Activated T-cell treated with anti-CD3 and anti-CD28 coated beads, Interleukin-2, amount 50 U/mL, for 72 hours (primary cell): Measurements from ENCODE around the gene SPDYA. TPM values are rescaled to one million over a fixed set of nuclear protein-coding genes. Genes with fewer than 3 reads are reported as not detected.
A peak's percentile ranks its signal among the peaks of the same experiment; 100 is the strongest.
"Not testable (repeated sequence)": the region's sequence is repeated elsewhere in the genome, so short reads cannot be mapped to it uniquely, and the experiment has no call there.

ENCODE experiments used
- ATAC-seq, 2 donors: fragments of 150-1000 bp; cut with Tn5 transposase; replicated peaks in 1 of 2; 2 replicates each; pipeline ENCODE4 v1.10.0; 2021; ENCODE audit warnings: moderate library complexity in 2 of 2, mild to moderate bottlenecking in 1 of 2
- DNase-seq, 2 donors: peaks; one replicate each; pipeline ENCODE4 v3.0.0; 2021 to 2022; ENCODE audit warnings: mixed read lengths in 1 of 2
- H3K27ac Mint-ChIP-seq: one replicate; pipeline ENCODE4 v1.8.0; 2022; ENCODE audit warnings: mild to moderate bottlenecking, moderate library complexity, mixed read lengths
- H3K27me3 Mint-ChIP-seq: one replicate; pipeline ENCODE4 v1.8.0; 2022; ENCODE audit warnings: low read depth, mixed read lengths
- H3K36me3 Mint-ChIP-seq, 2 donors: one replicate each; pipeline ENCODE4 v1.8.0; 2022; ENCODE audit warnings: mixed read lengths in 2 of 2, mild to moderate bottlenecking in 1 of 2; ENCODE audit not compliant: insufficient read depth in 2 of 2
- H3K4me1 Mint-ChIP-seq: one replicate; pipeline ENCODE4 v1.8.0; 2022; ENCODE audit warnings: low read depth, mixed read lengths
- H3K4me3 Mint-ChIP-seq, 2 donors: one replicate each; pipeline ENCODE4 v1.8.0; 2022; ENCODE audit warnings: mild to moderate bottlenecking in 2 of 2, mixed read lengths in 2 of 2, moderate library complexity in 2 of 2
- H3K9me3 Mint-ChIP-seq, 2 donors: one replicate each; pipeline ENCODE4 v1.8.0; 2022; ENCODE audit warnings: mixed read lengths in 2 of 2
- total RNA-seq, 2 donors: library from RNA; stranded (reverse); gene quantifications; one replicate each; pipeline ENCODE4 v1.2.3, GENCODE V29; 2022

Gene SPDYA
- total RNA-seq, 2 donors from 2014 or later = 1.1 to 1.5 TPM

DNA sequence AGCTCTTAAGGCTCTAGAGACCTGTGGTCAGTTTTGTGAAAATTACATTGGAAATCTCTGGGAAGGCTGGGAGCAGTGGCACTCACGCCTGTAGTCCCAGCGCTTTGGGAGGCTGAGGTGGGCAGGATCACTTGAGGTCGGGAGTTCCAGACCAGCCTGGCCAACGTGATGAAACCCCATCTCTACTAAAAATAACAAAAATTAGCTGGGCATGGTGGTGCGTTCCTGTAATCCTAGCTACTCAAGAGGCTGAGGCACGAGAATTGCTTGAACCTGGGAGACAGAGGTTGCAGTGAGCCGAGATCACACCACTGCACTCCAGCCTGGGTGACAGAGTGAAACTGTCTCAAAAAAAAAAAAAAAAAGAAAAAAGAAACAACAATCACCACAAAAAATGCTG lies 26.1 kb upstream of the SPDYA start:
- H3K9me3 Mint-ChIP-seq, H3K4me1 Mint-ChIP-seq, DNase-seq, H3K27ac Mint-ChIP-seq, H3K27me3 Mint-ChIP-seq, H3K4me3 Mint-ChIP-seq, ATAC-seq: not testable (repeated sequence)
- H3K36me3 Mint-ChIP-seq = peaks cover 15 to 38% of the 10 kb centered on the region in 2 donors

DNA sequence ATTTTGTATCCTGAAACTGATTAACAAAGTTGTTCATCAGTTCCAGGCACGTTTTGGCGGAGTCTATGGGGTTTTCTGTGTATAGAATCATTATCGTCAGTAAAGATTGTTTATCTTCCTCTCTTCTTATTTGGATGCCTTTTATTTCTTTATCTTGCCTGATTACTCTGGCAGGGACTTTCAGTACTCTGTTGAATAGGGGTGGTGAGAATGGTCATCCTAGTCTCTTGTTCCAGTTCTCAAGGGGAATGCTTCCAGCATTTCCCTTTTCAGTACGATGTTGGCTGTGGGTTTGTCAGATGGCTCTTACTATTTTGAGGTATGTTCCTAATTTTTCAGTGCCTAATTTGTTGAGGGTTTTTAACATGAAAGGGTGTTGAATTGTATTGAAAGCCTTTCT lies 14.0 kb upstream of the SPDYA start:
- peaks cover 34% of the 10 kb centered on the region for H3K4me1 Mint-ChIP-seq
- no peak overlapping the region for H3K4me3 Mint-ChIP-seq
- peaks cover 3 to 4% of the 10 kb centered on the region in 2 donors for H3K9me3 Mint-ChIP-seq
- no peaks in the 10 kb centered on the region for H3K27me3 Mint-ChIP-seq
- peaks cover 16 to 54% of the 10 kb centered on the region in 2 donors for H3K36me3 Mint-ChIP-seq
- ATAC-seq (no peak), DNase-seq (no peak)
- H3K27ac Mint-ChIP-seq = no peak overlapping the region

DNA sequence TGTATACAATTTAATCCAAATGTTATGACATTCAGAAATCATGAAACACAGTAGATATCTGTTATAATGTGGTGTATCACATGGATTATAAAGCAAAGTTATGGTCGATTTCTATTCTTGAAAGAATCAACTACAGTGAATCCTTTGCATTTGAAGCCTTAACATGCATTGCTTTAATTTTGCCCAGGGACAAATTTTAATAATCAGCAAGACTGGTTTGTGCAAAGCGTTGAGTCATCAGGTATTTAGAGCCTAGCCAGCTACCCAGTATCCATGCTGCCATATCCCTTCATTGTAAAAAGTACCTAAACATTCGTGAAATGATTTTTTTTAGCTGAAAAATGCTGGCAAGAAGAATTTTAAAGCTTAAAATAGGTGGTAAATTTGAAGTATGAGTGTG lies 8.9 kb upstream of the SPDYA start:
- Mint-ChIP-seq H3K36me3 (peaks cover 7 to 32% of the 10 kb centered on the region in 2 donors), H3K27me3 (no peaks in the 10 kb centered on the region), H3K27ac (peak overlapping the region; percentile 42), H3K4me3 (no peak overlapping the region), H3K9me3 (peaks cover 0 to 1% of the 10 kb centered on the region in 2 donors), H3K4me1 (peaks cover 13% of the 10 kb centered on the region)
- ATAC-seq (no peak), DNase-seq (no peak)

DNA sequence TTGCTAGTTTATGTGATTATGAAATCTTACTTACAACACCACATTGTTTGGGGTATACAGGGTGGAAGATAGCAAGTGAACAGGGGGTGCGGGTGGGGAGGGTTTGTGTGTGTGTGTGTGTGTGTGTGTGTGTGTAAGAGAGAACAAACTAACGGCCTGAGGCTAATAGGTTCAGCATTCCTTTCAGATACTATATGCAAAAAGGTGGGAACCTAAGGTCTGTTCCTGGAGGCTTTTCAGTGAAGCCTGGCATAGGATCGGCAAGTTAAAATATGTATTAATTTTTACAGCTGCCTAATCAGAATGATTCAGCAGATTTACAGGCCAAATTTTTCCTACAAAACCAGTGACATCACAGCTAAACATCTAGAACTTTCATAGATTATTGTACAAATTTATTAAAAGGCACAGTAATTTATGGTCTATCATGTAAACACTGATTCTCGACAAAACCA lies 7.6 kb upstream of the SPDYA start:
- H3K27me3 Mint-ChIP-seq = no peaks in the 10 kb centered on the region
- H3K36me3 Mint-ChIP-seq = peaks cover 5 to 23% of the 10 kb centered on the region in 2 donors
- ATAC-seq (no peak), DNase-seq (no peak)
- no peak overlapping the region for H3K4me3 Mint-ChIP-seq
- H3K4me1 Mint-ChIP-seq = peaks cover under 1% of the 10 kb centered on the region
- H3K27ac Mint-ChIP-seq = peak overlapping the region; percentile 85
- peaks cover 0 to 1% of the 10 kb centered on the region in 2 donors for H3K9me3 Mint-ChIP-seq

DNA sequence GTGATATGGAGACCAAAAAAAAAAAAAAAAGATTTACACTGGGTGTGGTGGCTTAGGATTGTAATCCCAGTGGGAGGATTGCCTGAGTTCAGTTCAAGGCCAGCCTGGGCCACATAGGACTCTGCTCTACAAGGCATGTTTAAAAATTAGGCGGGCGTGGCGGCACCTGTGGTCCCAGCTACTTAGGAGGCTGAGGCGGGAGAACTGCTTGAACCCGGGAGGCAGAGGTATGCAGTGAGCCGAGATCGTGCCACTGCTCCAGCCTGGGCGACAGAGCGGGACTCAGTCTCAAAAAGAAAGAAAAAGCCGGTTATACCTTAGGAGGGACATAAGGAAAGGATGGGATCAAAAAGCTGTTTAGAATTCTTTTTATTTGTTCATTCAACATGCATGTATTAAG lies 707 bp upstream of the SPDYA start:
- DNase-seq (no peak), ATAC-seq (no peak)
- H3K27ac Mint-ChIP-seq = peak overlapping the region; percentile 46
- H3K4me3 Mint-ChIP-seq = peak overlapping the region; percentile 83 to 89
- peaks cover 0 to 1% of the 10 kb centered on the region in 2 donors for H3K9me3 Mint-ChIP-seq
- H3K4me1 Mint-ChIP-seq = peaks cover 14% of the 10 kb centered on the region
- peaks cover 0 to 2% of the 10 kb centered on the region in 2 donors for H3K36me3 Mint-ChIP-seq
- H3K27me3 Mint-ChIP-seq = no peaks in the 10 kb centered on the region

DNA sequence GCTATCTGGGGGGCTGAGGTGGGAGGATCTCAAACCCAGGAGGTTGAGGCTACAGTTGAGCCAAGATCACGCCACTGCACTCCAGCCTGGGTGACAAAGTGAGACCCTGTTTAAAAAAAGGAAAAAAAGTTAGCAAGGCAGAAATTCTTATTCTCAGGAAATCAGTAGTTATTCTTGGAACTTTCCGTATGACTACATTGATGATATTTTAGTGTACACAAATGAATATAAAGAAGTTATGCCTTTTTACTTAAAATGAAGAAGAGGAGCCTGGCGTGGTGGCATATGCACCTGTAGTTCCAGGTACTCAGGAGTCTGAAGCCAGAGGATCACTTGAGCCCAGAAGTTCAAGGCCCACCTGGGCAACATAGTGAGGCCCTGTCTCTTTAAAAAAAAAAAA lies 7.4 kb downstream of the SPDYA start:
- Mint-ChIP-seq H3K9me3 (no peaks in the 10 kb centered on the region), H3K4me3 (peak overlapping the region in 1 of 2 donors; percentile 29), H3K27me3 (no peaks in the 10 kb centered on the region), H3K27ac (no peak overlapping the region), H3K36me3 (no peaks in the 10 kb centered on the region), H3K4me1 (peaks cover 14% of the 10 kb centered on the region)
- ATAC-seq = peak; percentile 38 to 49
- no peak for DNase-seq

DNA sequence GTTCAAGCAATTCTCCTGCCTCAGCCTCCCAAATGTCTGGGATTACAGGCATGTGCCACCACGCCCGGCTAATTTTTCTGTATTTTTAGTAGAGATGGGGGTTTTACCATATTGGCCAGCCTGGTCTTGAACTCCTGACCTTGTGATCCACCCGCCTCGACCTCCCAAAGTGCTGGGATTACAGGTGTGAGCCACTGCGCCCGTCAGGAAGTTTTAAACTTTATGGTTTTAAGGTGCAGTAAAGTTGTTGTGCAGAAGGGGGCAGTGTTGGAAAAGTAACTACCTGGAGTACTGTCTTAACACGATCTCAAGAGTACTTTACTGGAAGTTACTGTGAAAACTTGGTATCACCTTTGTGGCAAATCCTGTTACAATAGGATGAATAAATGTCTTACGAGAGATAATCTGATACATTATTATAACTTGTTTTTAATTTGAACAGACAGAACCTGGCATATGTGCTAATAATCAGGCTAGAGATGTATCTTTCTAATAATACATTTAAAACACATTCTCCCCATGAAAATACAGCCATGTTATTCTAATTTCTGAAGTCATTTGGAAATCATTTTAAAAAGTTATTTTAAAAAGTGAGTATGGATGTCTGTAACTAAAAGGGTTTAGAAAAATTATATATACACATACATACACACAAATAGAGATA lies 10.8 kb downstream of the SPDYA start:
- no peaks in the 10 kb centered on the region for H3K27me3 Mint-ChIP-seq
- H3K27ac Mint-ChIP-seq = no peak overlapping the region
- no peaks in the 10 kb centered on the region for H3K36me3 Mint-ChIP-seq
- ATAC-seq (peak; percentile 74 to 78), DNase-seq (peak; percentile 62 to 76)
- H3K4me1 Mint-ChIP-seq = peaks cover 14% of the 10 kb centered on the region
- H3K4me3 Mint-ChIP-seq = no peak overlapping the region
- H3K9me3 Mint-ChIP-seq = no peaks in the 10 kb centered on the region

DNA sequence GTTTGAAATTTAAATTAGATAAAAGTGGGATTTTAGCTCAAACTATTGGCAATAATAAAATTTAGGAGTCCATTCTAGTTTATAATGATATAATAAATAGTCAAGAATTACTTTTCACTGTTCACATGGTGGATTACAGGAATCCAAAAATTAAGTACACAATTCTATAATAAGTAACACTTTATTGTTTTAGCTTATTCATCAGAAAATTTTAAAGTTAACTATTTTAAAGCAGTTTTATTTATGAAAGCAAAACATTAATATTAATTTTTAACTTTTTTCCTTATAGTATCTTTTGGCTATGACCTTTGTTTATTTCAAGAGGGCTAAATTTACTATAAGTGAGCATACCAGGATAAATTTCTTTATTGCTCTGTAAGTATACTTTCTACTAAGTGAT lies 11.4 kb downstream of the SPDYA start:
- no peak for DNase-seq
- Mint-ChIP-seq H3K4me1 (peaks cover 14% of the 10 kb centered on the region), H3K27me3 (no peaks in the 10 kb centered on the region), H3K27ac (no peak overlapping the region), H3K9me3 (no peaks in the 10 kb centered on the region), H3K4me3 (no peak overlapping the region), H3K36me3 (no peaks in the 10 kb centered on the region)
- ATAC-seq = no peak

DNA sequence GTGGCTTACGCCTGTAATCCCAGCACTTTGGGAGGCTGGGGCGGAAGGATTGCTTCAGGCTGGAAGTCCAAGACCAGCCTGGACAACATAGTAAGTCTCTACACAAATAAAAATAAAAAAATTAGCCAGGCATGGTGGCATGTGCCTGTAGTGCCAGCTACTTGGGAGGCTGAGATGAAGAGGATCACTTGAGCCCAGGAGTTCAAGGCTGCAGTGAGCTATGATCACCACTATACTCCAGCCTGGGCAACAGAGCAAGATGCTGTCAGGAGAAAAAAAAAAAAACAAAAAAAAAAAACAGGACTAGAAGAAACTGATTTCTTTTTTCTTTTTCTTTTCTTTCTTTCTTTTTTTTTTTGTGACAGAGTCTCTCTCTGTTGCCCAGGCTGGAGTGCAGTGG lies 13.6 kb downstream of the SPDYA start:
- DNase-seq (no peak), ATAC-seq (no peak)
- no peaks in the 10 kb centered on the region for H3K9me3 Mint-ChIP-seq
- H3K4me1 Mint-ChIP-seq = peaks cover 8% of the 10 kb centered on the region
- H3K27ac Mint-ChIP-seq = no peak overlapping the region
- no peaks in the 10 kb centered on the region for H3K27me3 Mint-ChIP-seq
- no peak overlapping the region for H3K4me3 Mint-ChIP-seq
- H3K36me3 Mint-ChIP-seq = no peaks in the 10 kb centered on the region

DNA sequence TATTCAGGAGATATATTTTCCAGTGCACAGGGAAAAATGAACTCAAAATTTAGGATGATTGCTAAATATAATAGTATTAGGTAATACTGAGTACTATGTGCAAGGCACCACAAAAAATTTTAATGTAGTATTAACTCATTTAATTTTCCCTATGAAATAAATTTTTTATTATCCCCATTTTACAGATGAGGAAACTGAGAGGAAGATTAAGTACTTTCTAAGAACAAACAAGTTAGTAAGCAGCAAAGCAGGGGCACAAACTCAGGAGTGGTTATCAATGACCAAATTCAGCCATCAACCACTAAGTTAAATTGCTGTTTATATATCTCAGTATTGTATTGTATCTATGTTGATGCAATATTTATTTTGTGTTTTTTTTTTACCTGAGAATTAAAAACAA lies 14.2 kb downstream of the SPDYA start:
- Mint-ChIP-seq H3K4me3 (no peak overlapping the region), H3K36me3 (no peaks in the 10 kb centered on the region), H3K4me1 (peaks cover 8% of the 10 kb centered on the region), H3K27me3 (no peaks in the 10 kb centered on the region), H3K9me3 (no peaks in the 10 kb centered on the region), H3K27ac (no peak overlapping the region)
- ATAC-seq (no peak), DNase-seq (no peak)

DNA sequence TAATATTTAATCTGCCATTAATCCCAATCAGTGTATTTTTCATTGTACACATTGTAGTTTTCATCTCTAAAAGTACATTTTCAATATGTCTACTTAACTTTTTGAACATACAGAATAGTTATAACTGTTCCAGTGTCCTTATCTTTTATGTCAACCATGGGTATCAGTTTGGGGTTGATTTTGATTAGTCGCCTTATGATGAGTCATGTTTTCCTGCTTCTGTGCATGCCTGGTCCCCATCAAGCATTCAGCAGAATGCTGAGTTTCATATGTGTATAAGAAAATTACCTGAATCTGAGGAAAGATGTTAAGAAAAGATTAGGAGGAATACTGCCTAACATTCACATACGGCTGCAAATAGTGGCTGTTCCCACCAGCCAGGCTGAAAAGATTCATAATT lies 17.7 kb downstream of the SPDYA start:
- no peak for DNase-seq
- H3K27me3 Mint-ChIP-seq = no peaks in the 10 kb centered on the region
- no peaks in the 10 kb centered on the region for H3K36me3 Mint-ChIP-seq
- H3K27ac Mint-ChIP-seq = peak overlapping the region; percentile 71
- no peaks in the 10 kb centered on the region for H3K9me3 Mint-ChIP-seq
- no peak overlapping the region for H3K4me3 Mint-ChIP-seq
- no peak for ATAC-seq
- peaks cover 8% of the 10 kb centered on the region for H3K4me1 Mint-ChIP-seq

DNA sequence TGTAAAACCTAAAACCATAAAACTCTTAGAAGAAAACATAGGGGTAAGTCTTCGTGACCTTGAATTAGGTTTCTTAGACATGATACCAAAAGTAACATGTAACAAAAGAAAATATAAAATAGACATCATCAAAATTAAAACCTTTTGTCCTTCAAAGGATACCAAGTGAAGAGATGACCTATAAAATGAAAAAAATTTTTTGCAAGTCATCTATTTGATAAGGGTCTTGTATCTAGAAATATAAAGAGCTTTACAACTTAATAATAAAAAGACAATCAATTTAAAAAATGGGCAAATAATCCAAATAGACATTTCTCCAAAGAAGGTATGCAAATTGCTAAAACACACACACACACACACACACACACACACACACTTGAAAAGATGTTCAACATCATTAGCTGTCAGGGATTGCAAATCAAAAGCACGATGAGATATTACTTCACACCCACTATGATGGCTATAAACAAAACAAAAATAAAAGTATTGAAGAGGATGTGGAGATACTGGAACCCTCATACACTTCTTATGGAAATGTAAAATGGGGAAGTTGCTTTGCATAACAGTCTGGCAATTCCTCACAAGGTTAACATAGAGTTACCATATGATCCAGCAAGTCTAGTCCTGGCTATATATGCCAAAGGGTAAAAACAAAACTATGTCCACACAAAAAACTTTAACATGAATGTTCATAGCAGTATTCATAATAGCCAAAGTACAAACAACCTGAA lies 23.3 kb downstream of the SPDYA start:
- DNase-seq (no peak), ATAC-seq (no peak)
- no peak overlapping the region for H3K4me3 Mint-ChIP-seq
- H3K4me1 Mint-ChIP-seq = no peaks in the 10 kb centered on the region
- no peaks in the 10 kb centered on the region for H3K27me3 Mint-ChIP-seq
- H3K9me3 Mint-ChIP-seq = no peaks in the 10 kb centered on the region
- H3K36me3 Mint-ChIP-seq = no peaks in the 10 kb centered on the region
- no peak overlapping the region for H3K27ac Mint-ChIP-seq

DNA sequence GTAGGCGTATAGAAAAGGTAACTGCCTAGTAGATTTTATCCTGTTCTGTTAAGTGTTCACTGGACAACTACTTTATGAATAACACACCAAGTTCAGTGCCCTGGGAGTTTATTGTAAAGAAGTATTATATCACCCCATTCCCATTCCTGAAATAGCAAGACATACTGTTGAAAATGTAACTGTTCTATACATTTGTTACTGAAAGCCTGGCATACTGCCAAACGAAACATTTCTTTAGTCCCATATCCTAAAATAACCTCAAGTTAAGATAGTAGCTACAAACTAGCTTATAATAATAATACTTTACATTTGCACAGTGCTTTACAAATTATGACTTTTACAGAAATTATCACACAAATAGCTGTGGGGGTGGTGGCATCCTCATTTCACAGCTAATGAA lies 25.1 kb downstream of the SPDYA start:
- Mint-ChIP-seq H3K36me3 (no peaks in the 10 kb centered on the region), H3K4me1 (no peaks in the 10 kb centered on the region), H3K27ac (no peak overlapping the region), H3K4me3 (no peak overlapping the region), H3K27me3 (no peaks in the 10 kb centered on the region), H3K9me3 (no peaks in the 10 kb centered on the region)
- no peak for ATAC-seq
- no peak for DNase-seq
